D721Med (cell line): Measurements from ENCODE around the gene SPOCK3.
A peak's percentile ranks its signal among the peaks of the same experiment; 100 is the strongest.

Source experiments
- DNase-seq: peaks from one replicate; pipeline ENCODE4 v3.0.0; 2011; ENCODE audit warnings: low spot score; ENCODE audit not compliant: insufficient read length
- FAIRE-seq: peaks from 2 replicates; lab custom pipeline; 2011; peaks lifted over from hg19 to GRCh38; lab: Jason Lieb, UNC
- CTCF ChIP-seq: IDR thresholded peaks from 2 replicates; pipeline ENCODE4 v1.5.1; 2012; ENCODE audit warnings: mild to moderate bottlenecking, control low read depth; ENCODE audit not compliant: insufficient read depth; ENCODE audit errors: missing control alignments

SPOCK3 gene

GRCh38 chr4:167218022-167218608, 16.2 kb downstream of the SPOCK3 start:
- TF ChIP-seq CTCF = no peak
- FAIRE-seq = no peak
- DNase-seq = no peak

DNA sequence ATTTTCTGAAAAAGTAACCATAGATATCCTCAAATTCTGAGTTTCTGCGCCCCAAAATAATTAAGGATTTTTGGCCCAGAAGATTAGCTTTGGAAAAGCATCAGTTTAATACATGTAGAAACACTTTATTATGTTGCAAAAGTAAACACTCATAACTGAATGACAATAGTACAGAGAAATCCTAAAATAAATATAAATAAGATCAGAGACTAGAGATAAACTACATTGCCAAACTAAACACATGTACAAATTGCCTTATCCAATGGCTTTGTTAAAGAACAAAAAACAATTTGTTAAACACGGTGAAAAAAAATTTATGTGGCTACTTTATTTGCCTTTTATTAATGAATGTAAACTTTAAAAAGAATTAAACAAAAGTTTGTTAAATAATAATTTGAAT, 17.5 kb downstream of the SPOCK3 start:
- DNase-seq (no peak), FAIRE-seq (no peak)
- TF ChIP-seq CTCF = no peak

GRCh38 chr4:167210166-167210565, 24.1 kb downstream of the SPOCK3 start:
- DNase-seq (no peak), FAIRE-seq (no peak)
- TF ChIP-seq CTCF = no peak

GRCh38 chr4:167196344-167197012, 37.8 kb downstream of the SPOCK3 start:
- no peak for DNase-seq
- no peak for TF ChIP-seq CTCF
- FAIRE-seq = peak; percentile 29

DNA sequence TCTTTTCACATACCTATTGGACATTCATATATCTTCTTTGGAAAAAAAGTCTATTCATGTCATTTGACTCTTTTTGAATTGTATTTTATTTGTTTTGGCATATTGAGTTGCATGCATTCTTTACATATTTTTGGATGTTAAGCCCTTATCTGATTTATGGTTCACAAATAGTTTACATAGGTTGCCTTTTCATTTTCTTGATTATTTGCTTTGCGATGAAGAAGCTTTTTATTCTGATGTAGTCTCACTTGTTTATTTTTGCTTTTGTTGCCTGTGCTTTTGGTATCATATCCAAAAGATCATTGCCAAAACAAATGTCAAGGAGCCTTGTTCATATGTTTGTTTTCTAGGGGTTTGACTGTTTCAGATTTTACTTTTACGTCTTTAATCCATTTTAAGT, 43.9 kb downstream of the SPOCK3 start:
- DNase-seq (no peak), FAIRE-seq (no peak)
- no peak for TF ChIP-seq CTCF

DNA sequence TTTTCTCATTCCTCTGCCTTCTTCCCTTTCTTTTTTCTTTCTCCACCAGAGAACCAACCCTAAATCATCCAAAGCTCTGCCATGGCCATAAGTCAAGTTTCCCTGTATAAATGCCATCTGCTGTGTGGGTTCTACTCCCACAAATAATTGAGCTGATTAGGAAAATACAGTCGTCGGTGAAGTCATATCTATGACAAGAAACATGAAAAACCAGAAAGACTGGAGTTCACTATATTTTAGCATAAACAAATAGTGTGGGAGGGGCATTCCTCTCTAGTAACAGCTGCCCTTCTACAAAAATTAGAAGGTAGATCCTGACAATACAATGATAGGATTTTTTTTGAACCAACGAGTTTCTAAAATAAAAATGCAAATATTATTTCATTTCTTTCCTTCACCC, 48.8 kb downstream of the SPOCK3 start:
- FAIRE-seq (no peak), DNase-seq (no peak)
- TF ChIP-seq CTCF = no peak

DNA sequence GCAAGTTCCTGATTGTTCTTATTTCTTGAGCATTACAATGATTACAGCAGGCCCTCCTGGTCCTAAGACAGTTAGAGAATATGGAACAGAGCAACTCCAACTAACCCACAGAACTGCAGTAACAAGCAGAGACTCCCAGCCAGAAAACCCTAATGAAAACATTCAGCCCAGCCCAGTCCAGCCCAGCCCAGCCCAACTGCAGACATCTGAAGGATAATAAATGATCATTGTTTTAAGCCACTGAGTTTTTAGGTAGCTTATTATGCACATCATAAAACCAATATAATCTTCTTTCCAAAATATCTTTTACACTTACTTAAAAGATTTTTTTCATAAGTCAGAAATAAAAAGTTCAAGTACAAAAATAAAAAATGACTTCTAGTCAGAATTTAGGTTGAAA, 51.3 kb downstream of the SPOCK3 start:
- DNase-seq (no peak), FAIRE-seq (no peak)
- no peak for TF ChIP-seq CTCF
